PC-9 (cell line): ENCODE results near the gene PTEN. TPM values are rescaled to one million over a fixed set of nuclear protein-coding genes. Genes with fewer than 3 reads are reported as not detected.

Source experiments
- BruUV-seq: library from RNA; stranded (reverse); fragments of 400-500 nt; replicated peaks from 2 replicates; lab custom pipeline; 2021; lab: Mats Ljungman, UMichigan
- CTCF ChIA-PET: fragments of 300-600 bp; sonication (Branson Sonifier 250); formaldehyde crosslinking; loops from one replicate; lab custom pipeline; 2022; ENCODE audit warnings: antibody characterized with exemption; lab: Charles Lee
- POLR2A ChIA-PET: fragments of 300-600 bp; sonication (Branson Sonifier 250); formaldehyde crosslinking; loops from one replicate; lab custom pipeline; 2022; ENCODE audit warnings: antibody characterized with exemption; ENCODE audit not compliant: unreplicated experiment; lab: Charles Lee
- DNase-seq, 2 experiments: peaks; one replicate each; pipeline versions ENCODE4 v3.0.0 to v3.0.0-alpha.2; 2015 to 2022; ENCODE audit warnings: mixed read lengths in 1 of 2
- H2AFZ ChIP-seq: fragments of 200-600 bp; sonication (generic); 2 replicates; pipeline ENCODE4 v1.8.1; 2017; ENCODE audit warnings: antibody characterized with exemption
- H3F3A ChIP-seq: fragments of 200-600 bp; sonication (generic); 2 replicates; pipeline ENCODE4 v1.8.1; 2017; ENCODE audit warnings: antibody characterized with exemption, mild to moderate bottlenecking, low read depth; ENCODE audit not compliant: insufficient read depth
- H3K27ac ChIP-seq: fragments of 200-600 bp; sonication (generic); 2 replicates; pipeline ENCODE4 v1.6.1; 2016; ENCODE audit warnings: mixed run types
- H3K27me3 ChIP-seq: fragments of 200-600 bp; sonication (generic); 2 replicates; pipeline ENCODE4 v1.6.1; 2016; ENCODE audit warnings: low read depth, mixed run types; ENCODE audit not compliant: insufficient read depth
- H3K36me3 ChIP-seq: fragments of 200-600 bp; sonication (generic); 2 replicates; pipeline ENCODE4 v1.6.1; 2016; ENCODE audit warnings: low read depth, mixed run types
- H3K4me1 ChIP-seq: fragments of 200-600 bp; sonication (generic); replicated peaks from 2 replicates; pipeline ENCODE4 v1.6.1; 2016; ENCODE audit warnings: mixed run types; ENCODE audit not compliant: insufficient read depth
- H3K4me2 ChIP-seq: fragments of 200-600 bp; sonication (generic); 2 replicates; pipeline ENCODE4 v1.6.1; 2017; ENCODE audit warnings: mixed run types
- H3K4me3 ChIP-seq: fragments of 200-600 bp; sonication (generic); 2 replicates; pipeline ENCODE4 v1.6.1; 2016; ENCODE audit warnings: mixed run types
- H3K79me2 ChIP-seq: fragments of 200-600 bp; sonication (generic); 2 replicates; pipeline ENCODE4 v1.6.1; 2017; ENCODE audit warnings: low read depth, mixed run types
- H3K9me2 ChIP-seq: fragments of 200-600 bp; sonication (generic); 2 replicates; pipeline ENCODE4 v1.8.1; 2017; ENCODE audit warnings: mild to moderate bottlenecking; ENCODE audit not compliant: insufficient read depth
- H3K9me3 ChIP-seq: fragments of 200-600 bp; sonication (generic); 2 replicates; pipeline ENCODE4 v1.8.1; 2016; ENCODE audit warnings: low read depth; ENCODE audit not compliant: insufficient read depth
- H4K20me1 ChIP-seq: fragments of 200-600 bp; sonication (generic); 2 replicates; pipeline ENCODE4 v1.8.1; 2017; ENCODE audit not compliant: insufficient read depth
- CTCF ChIP-seq: fragments of 200-600 bp; sonication (generic); conservative IDR thresholded peaks from 2 replicates; pipeline ENCODE4 v1.6.1; 2017; ENCODE audit warnings: mixed run types, antibody characterized with exemption, mild to moderate bottlenecking, moderate library complexity
- EZH2 ChIP-seq: fragments of 200-600 bp; sonication (generic); IDR thresholded peaks from 2 replicates; pipeline ENCODE4 v1.8.0; 2017; ENCODE audit warnings: antibody characterized with exemption, low read depth
- intact Hi-C: fragments of 100-400 bp; cut with micrococcal nuclease; formaldehyde crosslinking; loops from one replicate; pipeline ENCODE4 v1.10.0; 2022; ENCODE audit not compliant: unreplicated experiment
- total RNA-seq: library from RNA; stranded (reverse); gene quantifications from 2 replicates; pipeline ENCODE4 v1.2.3, GENCODE V29; 2021

PTEN gene
- total RNA-seq, 1 experiment from 2014 or later: 44.9 TPM

DNA sequence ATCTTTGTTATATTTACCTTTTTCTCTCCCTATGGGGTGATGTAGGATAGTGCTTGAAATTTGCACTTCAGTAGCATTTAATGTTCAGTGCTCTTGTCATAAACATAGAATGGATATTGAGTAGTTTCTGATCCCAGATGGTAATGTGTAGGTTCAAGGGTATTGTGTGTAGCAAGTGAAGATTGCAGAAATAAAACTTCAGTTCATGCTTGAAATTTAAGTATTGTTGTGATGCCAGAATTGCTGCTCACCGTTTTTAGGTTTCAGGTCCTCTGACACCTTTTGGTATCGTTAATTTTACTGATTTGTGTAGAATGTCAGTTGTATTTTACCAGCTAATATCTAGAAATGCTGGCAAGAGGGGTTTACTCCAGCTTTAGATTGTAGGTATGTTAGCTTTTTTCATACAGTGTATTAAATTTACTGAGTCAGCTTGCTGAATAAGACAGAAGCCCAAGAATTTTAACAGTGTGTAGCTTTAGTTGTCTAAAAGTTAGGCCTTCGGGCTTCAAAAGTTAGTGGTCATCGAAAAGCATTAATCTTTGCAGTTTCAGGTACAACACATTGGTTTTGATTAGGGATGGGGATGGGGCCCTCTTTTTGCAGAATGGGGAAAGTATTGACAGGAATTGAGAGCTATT, 1.9 kb downstream of the PTEN start:
- Histone ChIP-seq H3K9me3 (no peaks in the 10 kb centered on the region), H2AFZ (0 out of 2 replicates have a peak overlapping the region, but pooled peaks have one; percentile 34), H3K79me2 (peaks cover 63% of the 10 kb centered on the region), H3K4me2 (peak overlapping the region; percentile 95), H3K27me3 (no peaks in the 10 kb centered on the region), H3K27ac (peak overlapping the region; percentile 37), H3K4me3 (peak overlapping the region; percentile 98), H3F3A (peaks cover 14% of the 10 kb centered on the region), H3K9me2 (no peaks in the 10 kb centered on the region), H3K4me1 (peaks cover 35% of the 10 kb centered on the region), H4K20me1 (peaks cover 31% of the 10 kb centered on the region), H3K36me3 (no peaks in the 10 kb centered on the region)
- DNase-seq: no peak
- no peak for TF ChIP-seq EZH2
- TF ChIP-seq CTCF: no peak
- ChIA-PET CTCF (no interaction called here), POLR2A (interaction anchor here (0.5 kb wide), 1 partner anchor 9 kb away, joined by 3 read pairs; no protein-coding TSS in a partner anchor)
- no TSS peak for BruUV-seq
- intact Hi-C loops: loop anchor here (10.0 kb wide), 1 partner anchor 389 kb away; no protein-coding TSS in a partner anchor

DNA sequence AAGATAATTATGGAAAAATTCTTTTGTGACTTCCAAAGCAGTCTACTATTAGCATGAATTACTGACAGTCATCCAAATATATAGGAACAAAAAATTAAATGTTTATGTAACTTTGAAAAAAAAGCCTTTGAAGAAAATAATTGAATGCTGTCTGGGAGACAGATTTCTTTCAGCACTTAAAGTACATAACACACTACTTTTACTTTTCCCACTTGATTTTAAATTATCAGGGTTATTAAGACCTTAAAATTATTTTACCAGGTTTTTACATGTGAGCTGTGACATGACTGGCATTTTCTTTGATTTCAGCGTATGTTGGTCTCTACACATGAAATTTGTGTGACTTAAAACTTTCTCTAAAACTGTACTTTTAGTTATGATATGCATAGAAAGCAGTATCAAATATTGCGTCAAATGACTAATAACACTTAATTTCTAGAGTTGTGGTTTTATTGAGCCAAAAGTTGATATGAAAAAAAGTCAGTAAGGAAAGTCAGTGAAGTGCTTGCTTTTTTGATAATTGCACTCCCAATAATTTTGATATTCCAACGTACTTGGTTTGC, 3.1 kb downstream of the PTEN start:
- ChIA-PET POLR2A (interaction anchor here (0.7 kb wide), 1 partner anchor 47 kb away, joined by 3 read pairs; no protein-coding TSS in a partner anchor), CTCF (no interaction called here)
- Histone ChIP-seq H3K9me2 (no peaks in the 10 kb centered on the region), H3K27me3 (no peaks in the 10 kb centered on the region), H3F3A (peaks cover 6% of the 10 kb centered on the region; the same call in 1 of the 2 replicates), H2AFZ (no peak overlapping the region), H3K4me2 (peak overlapping the region; percentile 95), H3K79me2 (peaks cover 74% of the 10 kb centered on the region), H3K36me3 (no peaks in the 10 kb centered on the region; the same call in 1 of the 2 replicates), H3K9me3 (no peaks in the 10 kb centered on the region), H3K4me1 (peaks cover 31% of the 10 kb centered on the region), H4K20me1 (peaks cover 36% of the 10 kb centered on the region), H3K4me3 (peak overlapping the region; percentile 98), H3K27ac (no peak overlapping the region)
- DNase-seq: no peak
- no TSS peak for BruUV-seq
- intact Hi-C loops: loop anchor here (10.0 kb wide), 1 partner anchor 388 kb away; no protein-coding TSS in a partner anchor
- TF ChIP-seq EZH2: no peak
- TF ChIP-seq CTCF: no peak

DNA sequence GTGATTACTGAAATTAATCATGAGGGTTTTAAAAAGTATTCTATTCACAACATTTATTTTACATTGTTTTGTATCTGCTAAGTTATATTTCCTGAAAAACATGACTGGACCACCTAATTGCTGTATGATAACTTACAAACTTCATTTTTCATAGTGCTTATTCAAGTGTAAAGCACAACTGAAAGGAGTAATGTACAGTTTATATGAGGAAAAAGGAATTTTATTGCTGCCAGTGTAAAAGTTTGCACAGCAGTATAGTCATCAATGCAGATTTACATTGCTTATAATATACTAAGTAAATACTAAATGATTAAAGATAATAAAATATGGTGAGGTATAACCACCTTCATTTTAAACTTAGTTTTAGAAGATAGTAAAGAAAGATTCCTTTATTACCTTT, 4.0 kb downstream of the PTEN start:
- Histone ChIP-seq H3F3A (no peaks in the 10 kb centered on the region; the same call in 1 of the 2 replicates), H2AFZ (no peak overlapping the region), H3K4me1 (peaks cover 31% of the 10 kb centered on the region), H4K20me1 (peaks cover 36% of the 10 kb centered on the region), H3K36me3 (no peaks in the 10 kb centered on the region; the same call in 1 of the 2 replicates), H3K9me3 (no peaks in the 10 kb centered on the region), H3K27ac (no peak overlapping the region), H3K4me2 (peak overlapping the region; percentile 95), H3K79me2 (peaks cover 82% of the 10 kb centered on the region), H3K9me2 (no peaks in the 10 kb centered on the region), H3K27me3 (no peaks in the 10 kb centered on the region), H3K4me3 (peak overlapping the region; percentile 98)
- BruUV-seq: no TSS peak
- TF ChIP-seq EZH2: no peak
- no peak for TF ChIP-seq CTCF
- ChIA-PET POLR2A (no interaction called here), CTCF (no interaction called here)
- intact Hi-C loops: loop anchor here (10.0 kb wide), 1 partner anchor 387 kb away; no protein-coding TSS in a partner anchor
- no peak for DNase-seq
